ENCODE results near the gene WRAP73. TPM values are rescaled to one million over a fixed set of nuclear protein-coding genes. Genes with fewer than 3 reads are reported as not detected.

The WRAP73 gene
- total and polyA plus RNA-seq, 9 of the 15 experiments (the other 6 are each of a cell fraction or from before 2014, with no cell fraction given), result 4.3 to 51.8 (median 30.1) TPM

- Histone ChIP-seq H3K9me3 (replicated peaks; ENCODE audit: control insufficient read depth, insufficient read depth, low read depth, low read length) (no peaks in the 10 kb centered on the region), H3K9me1 (ENCODE audit: control insufficient read depth, insufficient read depth, low read length) (no peaks in the 10 kb centered on the region), H3K4me3 (no peak overlapping the region), H3K79me2 (ENCODE audit: control insufficient read depth, insufficient read depth, low read length) (no peaks in the 10 kb centered on the region), H3K36me3 (ENCODE audit: control insufficient read depth, insufficient read depth, low read length) (peaks cover 47% of the 10 kb centered on the region; the same call in 2 of the 3 replicates), H3K27me3 (ENCODE audit: control insufficient read depth in 2 of 2, insufficient read depth in 2 of 2, low read length in 2 of 2) (no peaks in the 10 kb centered on the region), H3K4me2 (ENCODE audit: insufficient read depth, low read length) (no peak overlapping the region), H3K9ac (ENCODE audit: insufficient read depth in 1 of 2, low read depth in 2 of 2, low read length in 2 of 2) (0 out of 4 replicates have a peak overlapping the region, but pooled peaks of 1 of the 2 experiments have one; percentile 6), H2AFZ (ENCODE audit: low read depth, low read length) (no peak overlapping the region), H3K27ac (ENCODE audit: extremely low read depth, low read depth, low read length) (no peak overlapping the region), H4K20me1 (replicated peaks; ENCODE audit: control insufficient read depth, insufficient read depth, low read length) (0 out of 2 replicates have a peak, but pooled peaks cover 7% of the 10 kb centered on the region), H3K4me1 (replicated peaks in 1 of 2; ENCODE audit: control insufficient read depth in 2 of 2, insufficient read depth in 2 of 2, low read length in 2 of 2) (peaks cover 0 to 8% of the 10 kb centered on the region in 2 experiments; a peak in 1 of 5 replicates)
- TF ChIP-seq ZZZ3 (IDR thresholded peaks at IDR 0.05) (no peak), HNRNPL (IDR thresholded peaks at IDR 0.05; ENCODE audit: low read depth, low read length) (no peak), HCFC1 (IDR thresholded peaks at IDR 0.05; ENCODE audit: low read depth, low read length) (no peak), ELF1 (tag; IDR thresholded peaks at IDR 0.05) (no peak), KDM5B (IDR thresholded peaks at IDR 0.05; ENCODE audit: insufficient replicate concordance, low read depth, low read length) (no peak), ZNF57 (CRISPR knock-in tag; IDR thresholded peaks at IDR 0.05) (no peak), SMARCE1 (IDR thresholded peaks at IDR 0.05) (no peak), KAT8 (IDR thresholded peaks at IDR 0.05; ENCODE audit: low read depth) (no peak), JUNB (CRISPR knock-in tag; conservative IDR thresholded peaks at IDR 0.05) (no peak), MAZ (CRISPR knock-in tag; conservative IDR thresholded peaks at IDR 0.05 in 1 of 2, IDR thresholded peaks at IDR 0.05 in 1 of 2) (no peak), HMG20B (CRISPR knock-in tag; IDR thresholded peaks at IDR 0.05) (no peak)
- TF ChIP-seq, protein P1, sequence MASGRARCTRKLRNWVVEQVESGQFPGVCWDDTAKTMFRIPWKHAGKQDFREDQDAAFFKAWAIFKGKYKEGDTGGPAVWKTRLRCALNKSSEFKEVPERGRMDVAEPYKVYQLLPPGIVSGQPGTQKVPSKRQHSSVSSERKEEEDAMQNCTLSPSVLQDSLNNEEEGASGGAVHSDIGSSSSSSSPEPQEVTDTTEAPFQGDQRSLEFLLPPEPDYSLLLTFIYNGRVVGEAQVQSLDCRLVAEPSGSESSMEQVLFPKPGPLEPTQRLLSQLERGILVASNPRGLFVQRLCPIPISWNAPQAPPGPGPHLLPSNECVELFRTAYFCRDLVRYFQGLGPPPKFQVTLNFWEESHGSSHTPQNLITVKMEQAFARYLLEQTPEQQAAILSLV (tag; IDR thresholded peaks at IDR 0.05), result no peak
- TF ChIP-seq, protein P2, sequence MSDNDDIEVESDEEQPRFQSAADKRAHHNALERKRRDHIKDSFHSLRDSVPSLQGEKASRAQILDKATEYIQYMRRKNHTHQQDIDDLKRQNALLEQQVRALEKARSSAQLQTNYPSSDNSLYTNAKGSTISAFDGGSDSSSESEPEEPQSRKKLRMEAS (CRISPR knock-in tag; IDR thresholded peaks at IDR 0.05), result no peak
- in situ Hi-C loops (cut with MboI) (no loop called here), intact Hi-C loops (cut with micrococcal nuclease) (no loop called here)
- CTCF ChIA-PET (ENCODE audit: low intra/inter-chr PET ratio), result no interaction called here
- FAIRE-seq, result no peak
- 89% methylated on average over 20 of the region's 23 CpGs for WGBS (ENCODE audit: insufficient coverage, low coverage, missing lambda C conversion rate)
- POLR2A ChIA-PET, result interaction anchor here (0.6 to 1.0 kb wide), 2 partner anchors 10 to 38 kb away, joined by 3 to 5 read pairs; no protein-coding TSS in a partner anchor
- BruUV-seq (replicated peaks), result no TSS peak
- no peak for ATAC-seq
- no peak for DNase-seq (ENCODE audit: extremely low read depth in 1 of 4, low spot score in 3 of 4)
Measured at GRCh38 chr1:3639397-3639911, 10.4 kb downstream of the WRAP73 start.
